NCI-H526 (cell line): Measurements from ENCODE around the gene PLD1.
A peak's percentile ranks its signal among the peaks of the same experiment; 100 is the strongest.
"Not testable (repeated sequence)": the region's sequence is repeated elsewhere in the genome, so short reads cannot be mapped to it uniquely, and the experiment has no call there.

Source experiments
- DNase-seq, 2 experiments: peaks; one replicate each; lab custom pipeline; 2025; lab: John Stamatoyannopoulos, UW

Gene PLD1

GRCh38 chr3:171564748-171565480, 245.4 kb downstream of the PLD1 start:
- no peak for DNase-seq

GRCh38 chr3:171563298-171563697, 247.0 kb downstream of the PLD1 start:
- no peak for DNase-seq

- not testable (repeated sequence) for DNase-seq
Observed at GRCh38 chr3:171562459-171562858, 247.8 kb downstream of the PLD1 start.

GRCh38 chr3:171561596-171562323, 248.5 kb downstream of the PLD1 start:
- DNase-seq, result no peak

- no peak for DNase-seq
Observed at GRCh38 chr3:171559586-171559985, 250.7 kb downstream of the PLD1 start.

- no peak for DNase-seq
Observed at GRCh38 chr3:171558188-171558696, 252.0 kb downstream of the PLD1 start.

- no peak for DNase-seq
Observed at GRCh38 chr3:171557173-171557572, 253.1 kb downstream of the PLD1 start.

GRCh38 chr3:171556574-171557145, 253.6 kb downstream of the PLD1 start:
- DNase-seq, result peak in 1 of 2 experiments; percentile 35

GRCh38 chr3:171556148-171556547, 254.1 kb downstream of the PLD1 start:
- no peak for DNase-seq

- no peak for DNase-seq
Observed at GRCh38 chr3:171553086-171553485, 257.2 kb downstream of the PLD1 start.

GRCh38 chr3:171552531-171552930, 257.8 kb downstream of the PLD1 start:
- DNase-seq, result no peak

- DNase-seq, result no peak
Observed at GRCh38 chr3:171551296-171551695, 259.0 kb downstream of the PLD1 start.
